A172 (cell line): ENCODE results near the gene VTN. TPM values are rescaled to one million over a fixed set of nuclear protein-coding genes. Genes with fewer than 3 reads are reported as not detected.

Experiments used
- DNase-seq: peaks from one replicate; pipeline ENCODE4 v3.0.0-alpha.2; 2015; ENCODE audit warnings: low spot score
- total RNA-seq: library from RNA; depleted of rRNA; stranded (reverse); fragments of >200 nt; shearing (Covaris generic); gene quantifications from 2 replicates; pipeline ENCODE4 v1.2.3, GENCODE V29; 2014

VTN gene
- total RNA-seq, 1 experiment from 2014 or later, result 0.43 TPM

GRCh38 chr17:28395426-28395825 is 25.3 kb upstream of the VTN start:
- no peak for DNase-seq

GRCh38 chr17:28394337-28395116 is 24.4 kb upstream of the VTN start:
- DNase-seq, result peak; percentile 53

- no peak for DNase-seq
Measured at GRCh38 chr17:28392491-28392890, 22.4 kb upstream of the VTN start.

- DNase-seq, result no peak
Measured at GRCh38 chr17:28391401-28391800, 21.3 kb upstream of the VTN start.

GRCh38 chr17:28390984-28391383 is 20.9 kb upstream of the VTN start:
- DNase-seq, result no peak

GRCh38 chr17:28390563-28390962 is 20.5 kb upstream of the VTN start:
- DNase-seq, result no peak

GRCh38 chr17:28390141-28390540 is 20.0 kb upstream of the VTN start:
- no peak for DNase-seq

GRCh38 chr17:28388106-28388505 is 18.0 kb upstream of the VTN start:
- no peak for DNase-seq

- no peak for DNase-seq
Measured at GRCh38 chr17:28386391-28386790, 16.3 kb upstream of the VTN start.

- DNase-seq, result no peak
Measured at GRCh38 chr17:28385406-28385805, 15.3 kb upstream of the VTN start.

- no peak for DNase-seq
Measured at GRCh38 chr17:28385037-28385400, 14.9 kb upstream of the VTN start.

- DNase-seq, result no peak
Measured at GRCh38 chr17:28384281-28385036, 14.4 kb upstream of the VTN start.

- no peak for DNase-seq
Measured at GRCh38 chr17:28381141-28381825, 11.2 kb upstream of the VTN start.

GRCh38 chr17:28379814-28380801 is 10.0 kb upstream of the VTN start:
- DNase-seq, result no peak

- no peak for DNase-seq
Measured at GRCh38 chr17:28372945-28373274, 2.8 kb upstream of the VTN start.

- no peak for DNase-seq
Measured at GRCh38 chr17:28372203-28372944, 2.3 kb upstream of the VTN start.

GRCh38 chr17:28371245-28372202 is 1.4 kb upstream of the VTN start, which contains the start of gene SARM1:
Gene SARM1 (plus strand): TSS chr17:28371694. CDS start chr17:28372033, 339 bp downstream.
- DNase-seq, result peak; percentile 83

GRCh38 chr17:28370744-28371103 is 617 bp upstream of the VTN start:
- no peak for DNase-seq

- DNase-seq, result no peak
Measured at GRCh38 chr17:28369684-28370034, 448 bp downstream of the VTN start.
